CD4-positive, alpha-beta T cell treated with Interleukin-17A for 1 hour (primary cell): ENCODE data around the gene SMIM41.
A peak's percentile ranks its signal among the peaks of the same experiment; 100 is the strongest.

Source experiments
- DNase-seq: peaks from one replicate; pipeline ENCODE4 v3.0.0-alpha.2; 2020

SMIM41 gene

GRCh38 chr12:52063082-52063924, 16.2 kb upstream of the SMIM41 start:
- no peak for DNase-seq

GRCh38 chr12:52063981-52064649, 15.4 kb upstream of the SMIM41 start:
- DNase-seq, result no peak

GRCh38 chr12:52066346-52067080, 13.0 kb upstream of the SMIM41 start:
- no peak for DNase-seq

GRCh38 chr12:52067081-52067374, 12.5 kb upstream of the SMIM41 start:
- DNase-seq, result no peak

- DNase-seq, result peak; percentile 93
Observed at GRCh38 chr12:52069327-52070184, 9.9 kb upstream of the SMIM41 start, which contains the start of gene ATG101. Gene ATG101 (plus strand): TSS chr12:52069978. CDS start chr12:52073651, 3,673 bp downstream.

- DNase-seq, result no peak
Observed at GRCh38 chr12:52070185-52070925, 9.1 kb upstream of the SMIM41 start.

- DNase-seq, result no peak
Observed at GRCh38 chr12:52073531-52074381, 5.7 kb upstream of the SMIM41 start.

GRCh38 chr12:52074971-52075724, 4.4 kb upstream of the SMIM41 start:
- no peak for DNase-seq

- no peak for DNase-seq
Observed at GRCh38 chr12:52076811-52077210, 2.7 kb upstream of the SMIM41 start.

GRCh38 chr12:52078276-52078675, 1.2 kb upstream of the SMIM41 start:
- DNase-seq, result no peak

GRCh38 chr12:52080403-52081251, 1.1 kb downstream of the SMIM41 start:
- DNase-seq, result no peak

- no peak for DNase-seq
Observed at GRCh38 chr12:52081263-52081733, 1.8 kb downstream of the SMIM41 start.

- no peak for DNase-seq
Observed at GRCh38 chr12:52082026-52082668, 2.6 kb downstream of the SMIM41 start.

GRCh38 chr12:52082669-52082987, 3.1 kb downstream of the SMIM41 start:
- DNase-seq, result no peak

GRCh38 chr12:52082988-52083637, 3.6 kb downstream of the SMIM41 start:
- DNase-seq, result peak; percentile 73

- DNase-seq, result no peak
Observed at GRCh38 chr12:52083638-52083996, 4.1 kb downstream of the SMIM41 start.

GRCh38 chr12:52084491-52085231, 5.2 kb downstream of the SMIM41 start:
- no peak for DNase-seq
